Muscle of leg (tissue), 11 donors: Measurements from ENCODE around the gene NANOG. TPM values are rescaled to one million over a fixed set of nuclear protein-coding genes. Genes with fewer than 3 reads are reported as not detected.
"Not testable (repeated sequence)": the region's sequence is repeated elsewhere in the genome, so short reads cannot be mapped to it uniquely, and the experiment has no call there.

Experiments
- DNase-seq: peaks from one replicate; pipeline ENCODE4 v3.0.0; 2013
- H3K27ac ChIP-seq: one replicate; pipeline ENCODE4 v1.5.1; 2013; ENCODE audit warnings: mild to moderate bottlenecking, low read length, control low read depth
- H3K27me3 ChIP-seq: one replicate; pipeline ENCODE4 v1.6.1; 2013; ENCODE audit warnings: low read length; ENCODE audit not compliant: control insufficient read depth, insufficient read depth
- H3K36me3 ChIP-seq: one replicate; pipeline ENCODE4 v1.6.1; 2013; ENCODE audit warnings: low read length; ENCODE audit not compliant: control insufficient read depth, insufficient read depth
- H3K4me1 ChIP-seq: one replicate; pipeline ENCODE4 v1.6.1; 2013; ENCODE audit warnings: low read length; ENCODE audit not compliant: control insufficient read depth, insufficient read depth
- H3K4me3 ChIP-seq: one replicate; pipeline ENCODE4 v1.5.1; 2013; ENCODE audit warnings: low read length, control low read depth
- H3K9me3 ChIP-seq: replicated peaks from 2 replicates; pipeline ENCODE4 v1.6.1; 2013; ENCODE audit warnings: low read depth, low read length; ENCODE audit not compliant: control insufficient read depth
- WGBS: methylation state at CpG from one replicate; pipeline ENCODE4 v1.1.5; 2013; ENCODE audit warnings: missing lambda C conversion rate; ENCODE audit not compliant: insufficient coverage; 5-methylcytosine and 5-hydroxymethylcytosine counted together
- polyA plus RNA-seq, 8 donors: library from polyadenylated mRNA; unstranded; fragments of 120-200 nt; gene quantifications; one replicate each; pipeline versions ENCODE4 v1.2.1 to v1.2.3, GENCODE V29; 2013; ENCODE audit warnings: inconsistent platforms in 1 of 8, low replicate concordance in 1 of 8; ENCODE audit not compliant: insufficient read length in 8 of 8, insufficient read depth in 1 of 8
- total RNA-seq: library from RNA; stranded (reverse); fragments of 120-200 nt; gene quantifications from one replicate; pipeline ENCODE4 v1.2.4, GENCODE V29; 2013

The NANOG gene
- total and polyA plus RNA-seq, 9 donors, result 0.04 to 0.22 (median 0.10) TPM; not detected in 2

DNA sequence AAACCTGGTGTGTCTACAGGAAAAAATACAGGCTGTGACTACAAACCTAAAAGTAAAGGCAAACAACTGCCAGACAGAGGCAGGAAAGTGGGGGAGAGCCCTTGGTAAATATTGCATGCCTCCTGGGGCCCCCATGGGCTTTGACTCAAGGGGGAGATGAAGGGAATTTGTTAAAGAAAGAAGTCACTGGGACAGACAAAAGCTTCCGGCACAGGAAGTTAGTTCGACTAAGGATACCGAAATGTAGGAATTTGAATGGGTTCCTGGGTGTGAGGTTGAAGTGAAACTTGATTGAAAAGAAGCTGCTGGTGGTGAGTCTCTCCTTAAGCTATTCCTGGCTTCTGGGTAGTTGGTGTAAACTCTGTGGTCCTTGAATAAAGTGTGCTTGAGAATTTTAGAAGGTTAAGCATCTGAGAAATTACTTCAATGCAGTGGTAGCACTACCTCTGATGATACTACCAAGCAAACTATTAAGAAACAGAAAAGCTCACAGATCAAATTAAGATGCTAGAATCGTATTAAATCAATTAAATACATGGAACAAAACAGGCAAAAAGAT is 9.6 kb downstream of the NANOG start:
- DNase-seq, H3K4me3 ChIP-seq, H3K36me3 ChIP-seq, H3K4me1 ChIP-seq, H3K27me3 ChIP-seq, H3K27ac ChIP-seq, H3K9me3 ChIP-seq: not testable (repeated sequence)
- no CpG with 5 or more reads among the region's 4 CpGs for WGBS

DNA sequence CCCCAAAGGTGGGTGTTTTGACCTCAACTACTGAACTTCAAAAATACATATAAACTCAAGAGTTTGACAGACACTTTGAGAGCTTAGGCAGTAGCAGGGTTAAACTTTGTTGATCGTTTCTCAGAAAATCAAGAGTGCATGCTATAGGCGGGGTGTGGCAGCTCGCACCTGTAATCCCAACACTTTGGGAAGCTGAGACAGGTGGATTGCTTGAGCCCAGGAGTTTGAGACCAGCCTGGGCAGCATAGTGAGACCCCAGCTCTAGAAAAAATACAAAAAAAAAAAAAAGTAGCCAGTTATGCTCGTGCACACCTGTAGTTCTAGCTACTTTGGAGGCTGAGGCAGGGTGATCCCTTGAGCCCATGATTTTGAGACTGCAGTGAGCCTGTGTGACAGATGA is 12.3 kb downstream of the NANOG start:
- no peak for DNase-seq
- no peaks in the 10 kb centered on the region for H3K27me3 ChIP-seq
- no peaks in the 10 kb centered on the region for H3K4me1 ChIP-seq
- H3K4me3 ChIP-seq, result no peak overlapping the region
- no peak overlapping the region for H3K27ac ChIP-seq
- H3K36me3 ChIP-seq, result no peaks in the 10 kb centered on the region
- no peaks in the 10 kb centered on the region for H3K9me3 ChIP-seq
- 61% methylated on average over 2 of the region's 4 CpGs for WGBS

DNA sequence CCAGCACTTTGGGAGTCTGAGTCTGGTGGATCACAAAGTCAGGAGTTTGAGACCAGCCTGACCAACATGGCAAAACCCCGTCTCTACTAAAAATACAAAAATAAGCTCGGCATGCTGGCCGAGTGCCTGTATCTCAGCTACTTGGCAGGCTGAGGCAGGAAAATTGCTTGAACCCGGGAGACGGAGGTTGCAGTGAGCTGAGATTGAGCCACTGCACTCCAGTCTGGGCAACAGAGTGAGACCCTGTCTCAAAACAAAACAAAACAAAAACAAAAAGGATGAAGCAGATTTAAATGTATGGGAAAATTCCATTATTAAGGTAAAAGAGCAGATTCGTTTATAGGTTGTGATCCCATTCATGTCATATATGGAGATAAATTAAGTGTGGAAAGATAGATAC is 17.1 kb downstream of the NANOG start:
- no CpG with 5 or more reads among the region's 6 CpGs for WGBS
- not testable (repeated sequence) for H3K4me1 ChIP-seq, H3K9me3 ChIP-seq, H3K27me3 ChIP-seq, H3K27ac ChIP-seq, H3K4me3 ChIP-seq, H3K36me3 ChIP-seq, DNase-seq

DNA sequence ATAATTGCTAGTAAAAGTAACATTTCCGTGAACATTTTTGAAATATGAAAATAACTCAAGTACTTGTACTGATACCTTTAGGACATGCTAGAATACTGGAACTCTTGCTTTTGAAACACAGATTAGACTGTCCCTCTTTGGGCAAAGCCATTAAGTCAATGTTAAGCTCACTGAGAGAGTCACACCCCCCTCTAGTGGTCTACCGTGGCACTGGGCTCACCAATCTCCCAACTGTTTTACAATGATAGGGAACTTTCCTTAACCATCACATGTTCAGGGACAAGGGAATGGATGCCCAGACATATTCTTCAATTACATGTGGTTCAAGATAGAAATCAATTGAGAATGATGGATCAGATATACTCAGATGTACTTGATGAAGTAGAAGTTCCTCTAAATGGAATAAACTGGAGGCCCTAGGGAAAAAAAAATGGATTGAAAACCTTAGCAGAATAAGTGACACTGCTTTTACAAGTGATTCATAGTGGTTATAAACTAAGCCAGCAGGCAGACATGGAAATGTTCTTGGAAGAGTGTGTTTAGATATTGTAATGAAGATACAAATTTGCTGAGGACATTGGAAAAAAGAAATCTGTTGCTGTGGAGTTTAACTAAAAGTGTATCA is 17.8 kb downstream of the NANOG start:
- peak; percentile 56 for DNase-seq
- WGBS, result no CpG with 5 or more reads among the region's 2 CpGs
- H3K9me3 ChIP-seq, result no peaks in the 10 kb centered on the region
- H3K4me1 ChIP-seq, result no peaks in the 10 kb centered on the region
- H3K4me3 ChIP-seq, result no peak overlapping the region
- H3K36me3 ChIP-seq, result no peaks in the 10 kb centered on the region
- no peak overlapping the region for H3K27ac ChIP-seq
- no peaks in the 10 kb centered on the region for H3K27me3 ChIP-seq

DNA sequence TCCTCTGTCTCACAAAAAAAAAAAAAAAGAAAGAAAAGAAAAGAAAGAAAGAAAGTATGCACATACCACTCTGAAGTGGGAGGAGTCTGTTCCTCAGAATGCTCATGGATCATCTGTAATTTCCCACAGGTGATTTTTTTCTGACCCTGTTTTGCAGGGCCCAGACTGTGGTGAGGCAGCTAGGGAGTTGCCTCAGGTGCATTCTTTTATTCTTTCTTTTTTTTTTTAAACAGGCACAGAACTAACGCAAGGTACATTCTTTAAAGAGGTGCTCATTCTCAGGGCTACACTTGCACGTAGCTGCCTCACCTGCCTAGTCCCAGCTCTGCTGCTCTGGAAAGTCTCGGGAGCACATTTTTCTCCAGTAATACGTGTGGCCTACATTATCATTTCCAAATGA is 36.6 kb downstream of the NANOG start:
- not testable (repeated sequence) for H3K4me1 ChIP-seq, H3K36me3 ChIP-seq, DNase-seq, H3K9me3 ChIP-seq, H3K4me3 ChIP-seq, H3K27ac ChIP-seq, H3K27me3 ChIP-seq
- no CpG with 5 or more reads among the region's 4 CpGs for WGBS

DNA sequence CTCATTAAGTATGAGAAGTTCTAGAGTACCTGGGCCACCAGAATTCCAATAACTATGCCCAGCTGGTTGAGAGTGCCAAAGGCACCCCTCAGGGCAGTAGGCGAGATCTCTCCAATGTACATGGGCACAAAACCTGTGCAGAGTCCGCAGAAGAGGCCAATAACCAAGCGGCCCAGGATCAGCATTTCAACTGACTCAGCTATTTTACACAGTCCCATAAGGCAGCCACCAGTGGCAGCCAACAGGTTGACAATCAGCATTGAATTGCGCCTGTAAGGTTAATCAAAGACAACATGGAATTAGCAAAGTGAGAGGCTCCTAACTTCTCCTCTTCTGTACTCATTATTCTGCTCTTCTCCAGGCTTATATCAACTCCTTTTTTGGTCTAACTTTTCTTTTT is 40.5 kb downstream of the NANOG start:
- H3K27me3 ChIP-seq, H3K4me1 ChIP-seq, H3K4me3 ChIP-seq, H3K36me3 ChIP-seq, H3K27ac ChIP-seq, DNase-seq, H3K9me3 ChIP-seq: not testable (repeated sequence)
- WGBS, result 97% methylated on average over 2 of the region's 4 CpGs

DNA sequence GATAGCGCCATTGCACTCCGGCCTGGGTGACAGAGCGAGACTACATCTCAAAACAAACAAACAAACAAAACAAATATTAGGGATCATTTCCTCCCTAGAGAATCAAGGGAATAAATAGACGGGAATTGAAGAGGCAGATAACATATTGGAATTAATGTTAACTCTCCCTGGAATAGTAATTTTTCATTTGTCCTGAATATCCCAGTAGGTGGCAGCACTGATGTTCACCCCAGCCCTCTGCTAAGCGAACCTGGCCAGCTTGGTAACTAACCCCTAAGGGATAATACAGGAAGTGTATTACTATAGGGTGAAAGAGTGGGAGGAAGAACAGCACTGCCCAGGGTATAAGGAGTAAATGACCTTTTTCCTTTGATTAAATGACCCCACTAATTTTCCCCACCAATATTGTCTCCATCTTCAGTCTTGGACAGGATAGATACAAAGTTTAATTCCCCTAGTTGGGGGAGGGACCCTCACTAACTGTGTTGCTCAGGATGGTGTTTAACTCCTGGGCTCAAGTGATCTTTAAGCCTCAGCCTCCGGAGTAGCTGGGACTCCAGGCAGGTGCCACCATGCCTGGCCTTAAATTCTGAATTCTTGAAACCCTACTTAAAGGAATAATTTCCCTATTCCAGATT is 43.0 kb downstream of the NANOG start:
- 33% methylated on average over 1 of the region's 6 CpGs for WGBS
- H3K27me3 ChIP-seq, result no peaks in the 10 kb centered on the region
- no peak overlapping the region for H3K27ac ChIP-seq
- H3K36me3 ChIP-seq, result no peaks in the 10 kb centered on the region
- no peak for DNase-seq
- H3K9me3 ChIP-seq, result no peaks in the 10 kb centered on the region
- H3K4me3 ChIP-seq, result no peak overlapping the region
- no peaks in the 10 kb centered on the region for H3K4me1 ChIP-seq

DNA sequence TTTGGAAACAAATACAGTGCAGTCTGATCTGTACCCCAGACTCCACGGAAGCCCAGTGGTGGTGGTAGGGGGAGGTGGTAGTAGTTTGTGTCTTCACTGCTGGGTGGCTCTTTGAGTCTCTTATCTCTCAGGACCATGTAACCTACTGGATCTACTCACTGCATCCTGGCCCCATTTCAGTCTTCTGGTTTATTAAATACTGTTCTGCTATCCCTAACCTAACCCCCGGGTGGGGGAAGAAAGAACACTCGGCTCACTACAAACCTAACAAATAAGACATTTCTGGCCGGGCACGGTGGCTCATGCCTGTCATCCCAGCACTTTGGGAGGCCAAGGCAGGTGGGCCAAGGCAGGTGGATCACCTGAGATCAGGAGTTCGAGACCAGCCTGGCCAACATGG is 44.0 kb downstream of the NANOG start:
- not testable (repeated sequence) for DNase-seq, H3K27me3 ChIP-seq, H3K4me3 ChIP-seq, H3K9me3 ChIP-seq, H3K27ac ChIP-seq, H3K36me3 ChIP-seq, H3K4me1 ChIP-seq
- 100% methylated on average over 1 of the region's 6 CpGs for WGBS

DNA sequence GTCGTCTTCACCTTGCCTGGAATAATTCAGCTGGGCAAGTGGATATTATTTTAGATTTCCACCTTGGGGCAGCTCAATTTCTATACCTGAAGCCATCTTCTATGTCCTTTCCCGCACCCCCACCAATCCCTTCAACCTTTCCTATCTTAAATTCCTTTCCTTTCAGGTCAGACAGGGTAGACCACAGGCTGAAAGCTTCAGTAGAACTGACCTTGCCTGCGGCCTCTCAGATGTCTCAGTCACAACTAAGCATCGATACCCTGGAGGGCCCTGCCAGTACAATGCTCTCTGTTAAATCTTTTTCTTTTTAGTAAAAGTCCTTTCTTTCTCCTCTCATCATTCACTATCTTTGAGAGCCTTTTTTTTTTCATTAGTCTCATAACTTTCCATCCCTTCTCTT is 44.6 kb downstream of the NANOG start:
- Histone ChIP-seq H3K27me3 (no peaks in the 10 kb centered on the region), H3K9me3 (no peaks in the 10 kb centered on the region), H3K4me3 (no peak overlapping the region), H3K4me1 (no peaks in the 10 kb centered on the region), H3K36me3 (no peaks in the 10 kb centered on the region), H3K27ac (no peak overlapping the region)
- WGBS, result 87% methylated on average over 3 of the region's 4 CpGs
- DNase-seq, result no peak

DNA sequence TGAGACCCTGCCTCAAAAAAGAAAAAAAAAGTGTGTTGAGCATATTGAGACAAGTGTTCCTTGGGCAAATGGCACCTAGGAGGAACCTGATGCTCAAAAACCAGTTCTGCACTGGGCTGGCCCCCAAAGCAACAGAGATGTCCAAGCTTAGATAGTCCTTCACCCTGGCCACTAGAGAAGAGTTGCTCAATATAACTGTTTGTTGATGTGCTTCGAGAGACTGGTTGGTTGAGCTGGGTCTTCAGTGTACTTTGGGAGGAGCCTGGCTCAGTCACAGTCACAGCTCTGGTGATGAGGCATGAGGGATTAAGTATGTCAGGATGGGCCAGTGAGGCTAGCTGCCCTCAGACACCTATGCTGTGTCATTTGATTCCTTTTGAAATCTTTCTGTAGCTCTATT is 45.5 kb downstream of the NANOG start:
- no peak for DNase-seq
- H3K4me3 ChIP-seq, result no peak overlapping the region
- H3K4me1 ChIP-seq, result no peaks in the 10 kb centered on the region
- H3K27ac ChIP-seq, result no peak overlapping the region
- H3K9me3 ChIP-seq, result no peaks in the 10 kb centered on the region
- H3K27me3 ChIP-seq, result no peaks in the 10 kb centered on the region
- WGBS, result no CpG with 5 or more reads among the region's 1 CpG
- no peaks in the 10 kb centered on the region for H3K36me3 ChIP-seq
